Measurements from ENCODE around the gene SHE.

Gene SHE

GRCh38 chr1:154501423-154502065 lies 668 bp downstream of the SHE start:
- Histone ChIP-seq H3K27me3 (ENCODE audit: control insufficient read depth in 1 of 2, insufficient read depth in 1 of 2, low read length in 2 of 2) (peaks cover 58 to 72% of the 10 kb centered on the region in 2 experiments), H3K4me2 (ENCODE audit: low read length, poor library complexity, severe bottlenecking) (peak overlapping the region; percentile 19), H3K23ac (ENCODE audit: low read length in 2 of 2) (peak overlapping the region in 1 of 2 experiments; percentile 66), H3K18ac (ENCODE audit: low read depth in 1 of 2, low read length in 2 of 2) (no peak overlapping the region), H3K14ac (ENCODE audit: low read length in 2 of 2) (no peak overlapping the region), H2BK15ac (ENCODE audit: low read depth, poor library complexity, severe bottlenecking) (no peak overlapping the region), H3K4ac (ENCODE audit: low read depth in 1 of 2, low read length in 2 of 2) (no peak overlapping the region), H2AFZ (ENCODE audit: low read depth, low read length) (no peak overlapping the region), H3K9me3 (ENCODE audit: control insufficient read depth, low read length) (peaks cover 9% of the 10 kb centered on the region), H3K4me1 (ENCODE audit: control insufficient read depth, insufficient read depth, low read depth, low read length) (peaks cover 7% of the 10 kb centered on the region), H2BK12ac (ENCODE audit: low read length in 2 of 2) (no peak overlapping the region), H3K36me3 (ENCODE audit: control insufficient read depth in 1 of 2, insufficient read depth in 2 of 2, low read depth in 1 of 2, low read length in 2 of 2) (no peaks in the 10 kb centered on the region), H3K4me3 (ENCODE audit: insufficient read depth in 1 of 2, low read depth in 1 of 2, low read length in 2 of 2) (peak overlapping the region in 1 of 2 experiments; percentile 33), H4K91ac (ENCODE audit: low read length) (no peak overlapping the region), H2BK5ac (ENCODE audit: low read depth, low read length, poor library complexity, severe bottlenecking) (no peak overlapping the region), H2BK120ac (ENCODE audit: low read depth, low read length) (no peak overlapping the region), H3K9ac (ENCODE audit: low read length) (peak overlapping the region; percentile 26), H2AK5ac (ENCODE audit: low read length, severe bottlenecking) (no peak overlapping the region), H4K8ac (ENCODE audit: low read length) (no peak overlapping the region), H3K79me1 (replicated peaks; ENCODE audit: low read length, poor library complexity, severe bottlenecking) (no peaks in the 10 kb centered on the region), H3K27ac (ENCODE audit: low read length, poor library complexity, severe bottlenecking) (no peak overlapping the region)
- DNase-seq, result no peak
- WGBS, result 6% methylated on average over 38 of the region's 54 CpGs

- H4K8ac ChIP-seq (ENCODE audit: low read length), result no peak overlapping the region
- no peak overlapping the region for H3K14ac ChIP-seq (ENCODE audit: low read length in 2 of 2)
- no peak overlapping the region for H3K4ac ChIP-seq (ENCODE audit: low read depth in 1 of 2, low read length in 2 of 2)
- no peak overlapping the region for H3K4me3 ChIP-seq (ENCODE audit: insufficient read depth in 1 of 2, low read depth in 1 of 2, low read length in 2 of 2)
- no peaks in the 10 kb centered on the region for H3K79me1 ChIP-seq (replicated peaks; ENCODE audit: low read length, poor library complexity, severe bottlenecking)
- H3K27ac ChIP-seq (ENCODE audit: low read length, poor library complexity, severe bottlenecking), result no peak overlapping the region
- peaks cover 7% of the 10 kb centered on the region for H3K4me1 ChIP-seq (ENCODE audit: control insufficient read depth, insufficient read depth, low read depth, low read length)
- no peak overlapping the region for H3K9ac ChIP-seq (ENCODE audit: low read length)
- no peak overlapping the region for H2BK12ac ChIP-seq (ENCODE audit: low read length in 2 of 2)
- H3K36me3 ChIP-seq (ENCODE audit: control insufficient read depth in 1 of 2, insufficient read depth in 2 of 2, low read depth in 1 of 2, low read length in 2 of 2), result no peaks in the 10 kb centered on the region
- no peak overlapping the region for H2BK5ac ChIP-seq (ENCODE audit: low read depth, low read length, poor library complexity, severe bottlenecking)
- H4K91ac ChIP-seq (ENCODE audit: low read length), result no peak overlapping the region
- no peak overlapping the region for H3K23ac ChIP-seq (ENCODE audit: low read length in 2 of 2)
- H3K18ac ChIP-seq (ENCODE audit: low read depth in 1 of 2, low read length in 2 of 2), result no peak overlapping the region
- H2BK15ac ChIP-seq (ENCODE audit: low read depth, poor library complexity, severe bottlenecking), result no peak overlapping the region
- 85% methylated on average over 8 of the region's 8 CpGs for WGBS
- peaks cover 2% of the 10 kb centered on the region for H3K9me3 ChIP-seq (ENCODE audit: control insufficient read depth, low read length)
- peaks cover 52 to 68% of the 10 kb centered on the region in 2 experiments for H3K27me3 ChIP-seq (ENCODE audit: control insufficient read depth in 1 of 2, insufficient read depth in 1 of 2, low read length in 2 of 2)
- H2AK5ac ChIP-seq (ENCODE audit: low read length, severe bottlenecking), result no peak overlapping the region
- no peak overlapping the region for H3K4me2 ChIP-seq (ENCODE audit: low read length, poor library complexity, severe bottlenecking)
- no peak for DNase-seq
- H2BK120ac ChIP-seq (ENCODE audit: low read depth, low read length), result no peak overlapping the region
- no peak overlapping the region for H2AFZ ChIP-seq (ENCODE audit: low read depth, low read length)
Observed at GRCh38 chr1:154500533-154500932, 1.7 kb downstream of the SHE start.

GRCh38 chr1:154499446-154499845 lies 2.8 kb downstream of the SHE start:
- H3K9me3 ChIP-seq (ENCODE audit: control insufficient read depth, low read length), result peaks cover 2% of the 10 kb centered on the region
- H4K91ac ChIP-seq (ENCODE audit: low read length), result no peak overlapping the region
- no peak overlapping the region for H2AFZ ChIP-seq (ENCODE audit: low read depth, low read length)
- no peak overlapping the region for H3K4me3 ChIP-seq (ENCODE audit: insufficient read depth in 1 of 2, low read depth in 1 of 2, low read length in 2 of 2)
- DNase-seq, result no peak
- H2BK5ac ChIP-seq (ENCODE audit: low read depth, low read length, poor library complexity, severe bottlenecking), result no peak overlapping the region
- no peak overlapping the region for H3K27ac ChIP-seq (ENCODE audit: low read length, poor library complexity, severe bottlenecking)
- H3K18ac ChIP-seq (ENCODE audit: low read depth in 1 of 2, low read length in 2 of 2), result no peak overlapping the region
- no peak overlapping the region for H2BK15ac ChIP-seq (ENCODE audit: low read depth, poor library complexity, severe bottlenecking)
- no peak overlapping the region for H2BK120ac ChIP-seq (ENCODE audit: low read depth, low read length)
- peaks cover 7% of the 10 kb centered on the region for H3K4me1 ChIP-seq (ENCODE audit: control insufficient read depth, insufficient read depth, low read depth, low read length)
- no peak overlapping the region for H3K4me2 ChIP-seq (ENCODE audit: low read length, poor library complexity, severe bottlenecking)
- no peak overlapping the region for H2BK12ac ChIP-seq (ENCODE audit: low read length in 2 of 2)
- no peak overlapping the region for H3K23ac ChIP-seq (ENCODE audit: low read length in 2 of 2)
- H4K8ac ChIP-seq (ENCODE audit: low read length), result no peak overlapping the region
- no peaks in the 10 kb centered on the region for H3K36me3 ChIP-seq (ENCODE audit: control insufficient read depth in 1 of 2, insufficient read depth in 2 of 2, low read depth in 1 of 2, low read length in 2 of 2)
- peaks cover 44 to 59% of the 10 kb centered on the region in 2 experiments for H3K27me3 ChIP-seq (ENCODE audit: control insufficient read depth in 1 of 2, insufficient read depth in 1 of 2, low read length in 2 of 2)
- no peak overlapping the region for H3K9ac ChIP-seq (ENCODE audit: low read length)
- no peak overlapping the region for H2AK5ac ChIP-seq (ENCODE audit: low read length, severe bottlenecking)
- H3K14ac ChIP-seq (ENCODE audit: low read length in 2 of 2), result no peak overlapping the region
- 100% methylated on average over 1 of the region's 1 CpG for WGBS
- no peak overlapping the region for H3K4ac ChIP-seq (ENCODE audit: low read depth in 1 of 2, low read length in 2 of 2)
- no peaks in the 10 kb centered on the region for H3K79me1 ChIP-seq (replicated peaks; ENCODE audit: low read length, poor library complexity, severe bottlenecking)

- WGBS, result 44% methylated on average over 5 of the region's 5 CpGs
Observed at GRCh38 chr1:154497026-154497806, 5.0 kb downstream of the SHE start.

More at GRCh38 chr1:154497026-154497806, 5.0 kb downstream of the SHE start:
- Histone ChIP-seq H3K4me2 (ENCODE audit: low read length, poor library complexity, severe bottlenecking) (no peak overlapping the region), H3K4me1 (ENCODE audit: control insufficient read depth, insufficient read depth, low read depth, low read length) (peaks cover 6% of the 10 kb centered on the region), H2BK5ac (ENCODE audit: low read depth, low read length, poor library complexity, severe bottlenecking) (no peak overlapping the region), H2BK15ac (ENCODE audit: low read depth, poor library complexity, severe bottlenecking) (no peak overlapping the region), H2AK5ac (ENCODE audit: low read length, severe bottlenecking) (no peak overlapping the region), H4K8ac (ENCODE audit: low read length) (no peak overlapping the region), H3K9ac (ENCODE audit: low read length) (no peak overlapping the region), H3K27ac (ENCODE audit: low read length, poor library complexity, severe bottlenecking) (no peak overlapping the region), H3K79me1 (replicated peaks; ENCODE audit: low read length, poor library complexity, severe bottlenecking) (no peaks in the 10 kb centered on the region), H4K91ac (ENCODE audit: low read length) (no peak overlapping the region), H3K27me3 (ENCODE audit: control insufficient read depth in 1 of 2, insufficient read depth in 1 of 2, low read length in 2 of 2) (peaks cover 46 to 54% of the 10 kb centered on the region in 2 experiments), H3K36me3 (ENCODE audit: control insufficient read depth in 1 of 2, insufficient read depth in 2 of 2, low read depth in 1 of 2, low read length in 2 of 2) (no peaks in the 10 kb centered on the region), H2AFZ (ENCODE audit: low read depth, low read length) (no peak overlapping the region), H3K14ac (ENCODE audit: low read length in 2 of 2) (no peak overlapping the region), H3K18ac (ENCODE audit: low read depth in 1 of 2, low read length in 2 of 2) (no peak overlapping the region), H2BK12ac (ENCODE audit: low read length in 2 of 2) (no peak overlapping the region), H3K4me3 (ENCODE audit: insufficient read depth in 1 of 2, low read depth in 1 of 2, low read length in 2 of 2) (no peak overlapping the region), H2BK120ac (ENCODE audit: low read depth, low read length) (no peak overlapping the region), H3K9me3 (ENCODE audit: control insufficient read depth, low read length) (peaks cover 2% of the 10 kb centered on the region), H3K23ac (ENCODE audit: low read length in 2 of 2) (no peak overlapping the region), H3K4ac (ENCODE audit: low read depth in 1 of 2, low read length in 2 of 2) (no peak overlapping the region)
- DNase-seq, result peak; percentile 12
